Nephron progenitor cell (in vitro differentiated cells): Measurements from ENCODE around the gene CD226.
A peak's percentile ranks its signal among the peaks of the same experiment; 100 is the strongest.

ENCODE experiments used
- DNase-seq: peaks from one replicate; pipeline ENCODE4 v3.0.0; 2021
- H3K27ac Mint-ChIP-seq: 2 replicates; pipeline ENCODE4 v1.8.0; 2021; ENCODE audit warnings: mild to moderate bottlenecking, moderate library complexity, mixed read lengths
- H3K27me3 Mint-ChIP-seq: 2 replicates; pipeline ENCODE4 v1.8.0; 2021; ENCODE audit warnings: mild to moderate bottlenecking, low read depth, mixed read lengths; ENCODE audit not compliant: poor library complexity
- H3K36me3 Mint-ChIP-seq: 2 replicates; pipeline ENCODE4 v1.8.0; 2021; ENCODE audit warnings: low read depth, mixed read lengths
- H3K4me1 Mint-ChIP-seq: 2 replicates; pipeline ENCODE4 v1.8.0; 2021; ENCODE audit warnings: mixed read lengths
- H3K4me3 Mint-ChIP-seq: 2 replicates; pipeline ENCODE4 v1.8.0; 2021; ENCODE audit warnings: mild to moderate bottlenecking, moderate library complexity, mixed read lengths
- H3K9me3 Mint-ChIP-seq: 2 replicates; pipeline ENCODE4 v1.8.0; 2021; ENCODE audit warnings: mild to moderate bottlenecking, moderate library complexity, mixed read lengths
- TF ChIP-seq, protein P1 (sequence below): fragments of 200-600 bp; sonication (generic); IDR thresholded peaks from 2 replicates; pipeline ENCODE4 v1.5.0; 2021; ENCODE audit warnings: antibody characterized with exemption

The CD226 gene

GRCh38 chr18:69961718-69962117 lies 14.0 kb upstream of the CD226 start:
- H3K4me1 Mint-ChIP-seq, result peaks cover 11% of the 10 kb centered on the region
- peaks cover 3% of the 10 kb centered on the region for H3K9me3 Mint-ChIP-seq
- H3K36me3 Mint-ChIP-seq, result no peaks in the 10 kb centered on the region
- TF ChIP-seq, protein P1, sequence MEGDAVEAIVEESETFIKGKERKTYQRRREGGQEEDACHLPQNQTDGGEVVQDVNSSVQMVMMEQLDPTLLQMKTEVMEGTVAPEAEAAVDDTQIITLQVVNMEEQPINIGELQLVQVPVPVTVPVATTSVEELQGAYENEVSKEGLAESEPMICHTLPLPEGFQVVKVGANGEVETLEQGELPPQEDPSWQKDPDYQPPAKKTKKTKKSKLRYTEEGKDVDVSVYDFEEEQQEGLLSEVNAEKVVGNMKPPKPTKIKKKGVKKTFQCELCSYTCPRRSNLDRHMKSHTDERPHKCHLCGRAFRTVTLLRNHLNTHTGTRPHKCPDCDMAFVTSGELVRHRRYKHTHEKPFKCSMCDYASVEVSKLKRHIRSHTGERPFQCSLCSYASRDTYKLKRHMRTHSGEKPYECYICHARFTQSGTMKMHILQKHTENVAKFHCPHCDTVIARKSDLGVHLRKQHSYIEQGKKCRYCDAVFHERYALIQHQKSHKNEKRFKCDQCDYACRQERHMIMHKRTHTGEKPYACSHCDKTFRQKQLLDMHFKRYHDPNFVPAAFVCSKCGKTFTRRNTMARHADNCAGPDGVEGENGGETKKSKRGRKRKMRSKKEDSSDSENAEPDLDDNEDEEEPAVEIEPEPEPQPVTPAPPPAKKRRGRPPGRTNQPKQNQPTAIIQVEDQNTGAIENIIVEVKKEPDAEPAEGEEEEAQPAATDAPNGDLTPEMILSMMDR, result no peak
- peaks cover 1% of the 10 kb centered on the region for H3K27me3 Mint-ChIP-seq
- H3K27ac Mint-ChIP-seq, result no peak overlapping the region
- no peak overlapping the region for H3K4me3 Mint-ChIP-seq
- no peak for DNase-seq

- H3K4me3 Mint-ChIP-seq, result no peak overlapping the region
- no peaks in the 10 kb centered on the region for H3K9me3 Mint-ChIP-seq
- H3K36me3 Mint-ChIP-seq, result no peaks in the 10 kb centered on the region
- H3K27ac Mint-ChIP-seq, result no peak overlapping the region
- DNase-seq, result no peak
- TF ChIP-seq, protein P1, result no peak
- no peaks in the 10 kb centered on the region for H3K27me3 Mint-ChIP-seq
- peaks cover 11% of the 10 kb centered on the region for H3K4me1 Mint-ChIP-seq
Measured at GRCh38 chr18:69958422-69958821, 10.7 kb upstream of the CD226 start.

DNA sequence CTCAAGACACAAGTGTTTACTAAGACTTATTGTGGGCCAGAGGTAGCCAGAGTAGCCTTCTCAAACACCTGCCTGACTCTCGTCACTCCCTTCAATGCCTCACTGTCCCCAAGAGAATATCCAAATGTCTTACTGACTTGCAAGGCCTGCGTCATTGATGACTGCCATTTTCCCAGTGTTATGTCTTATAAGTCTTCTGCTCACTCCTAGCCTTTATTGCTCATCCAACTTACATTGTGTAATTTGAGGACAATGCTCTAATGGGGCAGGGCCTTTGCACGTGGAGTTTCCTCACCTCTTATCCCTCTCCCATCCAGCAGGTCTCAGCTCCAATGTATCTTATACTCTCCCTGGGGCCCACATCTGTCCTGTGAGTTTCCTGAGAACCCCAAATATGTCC lies 10.1 kb upstream of the CD226 start:
- Mint-ChIP-seq H3K4me3 (no peak overlapping the region), H3K9me3 (no peaks in the 10 kb centered on the region), H3K36me3 (no peaks in the 10 kb centered on the region), H3K27ac (peak overlapping the region; percentile 47), H3K27me3 (no peaks in the 10 kb centered on the region), H3K4me1 (peaks cover 11% of the 10 kb centered on the region)
- DNase-seq, result no peak
- TF ChIP-seq, protein P1, result no peak

DNA sequence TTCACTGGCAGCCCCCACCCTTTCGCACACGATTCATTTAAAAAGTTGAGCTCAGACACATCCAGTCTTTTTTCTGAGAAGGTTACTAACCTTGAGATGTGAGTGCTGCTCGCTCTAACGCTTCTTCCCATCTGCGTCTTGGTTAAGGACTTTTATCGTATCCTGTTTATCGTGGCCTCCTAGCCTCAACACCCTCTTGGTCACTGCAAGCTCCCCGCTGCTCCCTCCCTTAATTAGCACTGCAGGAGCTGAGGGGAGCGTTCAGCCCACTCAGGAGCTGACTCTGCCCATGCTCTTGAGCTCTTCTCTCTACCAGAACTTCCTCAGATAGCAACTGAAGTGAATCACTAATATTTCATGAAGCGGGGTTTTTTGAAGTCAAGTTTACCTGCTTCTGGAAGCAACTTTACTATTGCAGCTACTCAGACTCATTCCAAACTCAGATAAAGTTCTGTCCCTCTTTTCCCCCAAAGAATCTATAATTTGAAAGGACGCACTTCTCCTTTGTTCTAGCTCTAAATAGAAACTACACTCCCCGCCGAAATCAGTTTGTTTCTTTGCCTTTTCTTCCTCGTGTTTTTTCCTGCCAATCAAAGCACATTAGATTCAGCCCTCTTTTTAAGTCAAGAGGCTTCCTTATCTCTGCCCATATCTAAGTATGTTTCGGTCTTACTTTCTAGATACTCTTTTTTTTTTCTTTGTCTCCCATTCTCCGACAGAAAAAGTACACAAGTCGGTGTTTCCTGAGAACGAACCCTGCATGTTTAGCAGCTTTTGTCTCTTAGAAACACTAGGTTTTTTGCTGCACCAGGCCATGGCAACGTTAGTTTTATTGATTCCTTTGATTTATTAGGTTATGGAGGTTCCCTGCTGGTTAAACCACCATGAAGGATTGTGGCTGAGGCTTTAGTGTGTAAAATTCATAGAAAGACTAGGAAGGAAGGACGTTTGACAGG lies 9.3 kb upstream of the CD226 start:
- TF ChIP-seq, protein P1, result no peak
- H3K36me3 Mint-ChIP-seq, result no peaks in the 10 kb centered on the region
- DNase-seq, result no peak
- H3K4me3 Mint-ChIP-seq, result no peak overlapping the region
- no peak overlapping the region for H3K27ac Mint-ChIP-seq
- no peaks in the 10 kb centered on the region for H3K9me3 Mint-ChIP-seq
- H3K4me1 Mint-ChIP-seq, result peaks cover 11% of the 10 kb centered on the region
- H3K27me3 Mint-ChIP-seq, result no peaks in the 10 kb centered on the region

- H3K27me3 Mint-ChIP-seq, result no peaks in the 10 kb centered on the region
- H3K9me3 Mint-ChIP-seq, result no peaks in the 10 kb centered on the region
- H3K27ac Mint-ChIP-seq, result no peak overlapping the region
- no peaks in the 10 kb centered on the region for H3K36me3 Mint-ChIP-seq
- peaks cover 11% of the 10 kb centered on the region for H3K4me1 Mint-ChIP-seq
- TF ChIP-seq, protein P1, result no peak
- peak; percentile 16 for DNase-seq
- no peak overlapping the region for H3K4me3 Mint-ChIP-seq
Measured at GRCh38 chr18:69956057-69956456, 8.4 kb upstream of the CD226 start.
